ENCODE results near the gene RCAN1. TPM values are rescaled to one million over a fixed set of nuclear protein-coding genes. Genes with fewer than 3 reads are reported as not detected.
A peak's percentile ranks its signal among the peaks of the same experiment; 100 is the strongest.

RCAN1 gene
- 16.6 and 16.8 TPM in 2 replicates for total RNA-seq (2014; rRNA removed; shearing (Covaris generic))
- polyA plus RNA-seq (2015; cell fraction: cytosol; rRNA removed): 27.3 and 31.6 TPM in 2 replicates
- polyA plus RNA-seq (2015; cell fraction: nucleus; rRNA removed): 24.3 and 24.4 TPM in 2 replicates

DNA sequence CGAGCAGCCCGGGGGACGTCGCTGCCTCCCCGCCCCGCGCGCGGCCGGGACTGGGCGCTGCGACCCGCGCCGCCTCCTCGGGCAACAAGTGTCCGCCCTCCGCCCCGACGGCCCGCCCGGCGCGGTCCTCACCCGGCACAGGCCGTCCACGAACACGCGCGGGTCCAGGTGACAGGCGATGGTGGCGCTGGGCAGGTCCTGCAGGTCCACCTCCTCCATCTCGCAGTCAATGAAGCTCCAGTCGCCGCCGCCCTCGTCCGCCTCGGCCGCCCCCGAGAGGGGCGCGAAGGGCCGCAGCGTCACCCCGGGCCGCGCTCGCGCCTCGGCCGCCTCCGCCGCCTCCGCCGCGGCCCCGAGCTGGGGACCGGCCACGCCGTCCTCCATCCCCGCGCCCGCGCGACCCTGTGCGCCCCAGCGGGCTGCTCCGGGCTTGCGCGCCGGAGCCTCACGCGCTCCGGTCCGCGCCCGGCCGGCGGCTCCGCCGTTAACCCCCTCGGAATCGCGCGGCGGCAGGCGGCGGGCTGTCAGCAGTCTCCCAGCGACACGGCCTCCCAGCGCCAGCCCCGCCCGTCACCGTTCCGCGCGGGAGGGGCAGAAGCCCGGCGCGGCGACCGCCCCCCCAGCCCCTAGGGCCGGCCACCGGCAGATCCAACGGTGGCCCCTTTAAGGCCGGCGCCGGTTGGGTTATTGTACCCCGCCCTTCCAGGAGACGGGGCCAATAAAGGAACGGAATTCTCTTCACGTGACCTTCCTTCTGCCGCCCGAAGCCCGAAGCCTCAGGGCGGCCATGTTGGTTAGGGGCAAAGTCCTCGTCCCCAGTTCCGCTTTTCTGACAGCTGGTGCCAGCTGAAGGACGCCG is at the start of gene RCAN1:
RCAN1 (minus strand) TSS at position 486 of the 859 bp plus-strand sequence; CDS start at position 384, 102 bp downstream.
- DNase-seq (ENCODE audit: low read depth): peak; percentile 93

GRCh38 chr21:34661848-34662247 is 46.9 kb upstream of the RCAN1 start:
- no peak for DNase-seq (ENCODE audit: low read depth)

GRCh38 chr21:34653522-34653921 is 38.6 kb upstream of the RCAN1 start:
- DNase-seq (ENCODE audit: low read depth): no peak

- DNase-seq (ENCODE audit: low read depth): no peak
These were observed 36.7 kb upstream of the RCAN1 start for GRCh38 chr21:34651642-34652041.

- DNase-seq (ENCODE audit: low read depth): no peak
These were observed 36.0 kb upstream of the RCAN1 start for GRCh38 chr21:34650861-34651431.

GRCh38 chr21:34649400-34649799 is 34.5 kb upstream of the RCAN1 start:
- no peak for DNase-seq (ENCODE audit: low read depth)

DNA sequence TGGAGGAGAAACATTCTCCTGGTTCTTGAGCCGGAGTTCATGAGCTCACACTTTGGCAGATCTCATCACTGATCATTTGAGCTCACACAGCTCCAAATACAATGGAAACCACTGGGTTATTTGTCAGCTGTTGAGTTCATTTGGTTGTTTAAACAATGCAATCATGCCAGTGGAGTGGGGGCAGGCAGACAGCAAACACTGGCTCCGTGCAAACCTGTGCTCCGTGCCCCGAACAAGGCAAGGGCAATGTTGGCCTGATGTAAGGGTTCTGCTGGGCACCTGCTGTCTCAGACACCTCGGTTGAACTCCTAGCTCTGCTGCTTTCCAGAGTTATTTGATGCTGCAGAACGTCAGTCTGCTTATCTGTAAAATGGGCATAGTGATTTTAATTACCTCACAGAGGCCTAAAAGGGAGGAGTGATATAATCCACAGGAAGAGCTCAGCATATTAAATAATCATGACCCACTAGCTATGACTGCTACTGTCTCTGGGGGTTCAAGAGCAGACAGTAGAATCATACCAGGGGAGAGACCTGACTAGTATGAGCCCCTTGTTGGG is 33.9 kb upstream of the RCAN1 start:
- DNase-seq (ENCODE audit: low read depth): no peak

- DNase-seq (ENCODE audit: low read depth): no peak
These were observed 32.6 kb upstream of the RCAN1 start for GRCh38 chr21:34647555-34647954.

GRCh38 chr21:34644825-34645224 is 29.9 kb upstream of the RCAN1 start:
- DNase-seq (ENCODE audit: low read depth): no peak

DNA sequence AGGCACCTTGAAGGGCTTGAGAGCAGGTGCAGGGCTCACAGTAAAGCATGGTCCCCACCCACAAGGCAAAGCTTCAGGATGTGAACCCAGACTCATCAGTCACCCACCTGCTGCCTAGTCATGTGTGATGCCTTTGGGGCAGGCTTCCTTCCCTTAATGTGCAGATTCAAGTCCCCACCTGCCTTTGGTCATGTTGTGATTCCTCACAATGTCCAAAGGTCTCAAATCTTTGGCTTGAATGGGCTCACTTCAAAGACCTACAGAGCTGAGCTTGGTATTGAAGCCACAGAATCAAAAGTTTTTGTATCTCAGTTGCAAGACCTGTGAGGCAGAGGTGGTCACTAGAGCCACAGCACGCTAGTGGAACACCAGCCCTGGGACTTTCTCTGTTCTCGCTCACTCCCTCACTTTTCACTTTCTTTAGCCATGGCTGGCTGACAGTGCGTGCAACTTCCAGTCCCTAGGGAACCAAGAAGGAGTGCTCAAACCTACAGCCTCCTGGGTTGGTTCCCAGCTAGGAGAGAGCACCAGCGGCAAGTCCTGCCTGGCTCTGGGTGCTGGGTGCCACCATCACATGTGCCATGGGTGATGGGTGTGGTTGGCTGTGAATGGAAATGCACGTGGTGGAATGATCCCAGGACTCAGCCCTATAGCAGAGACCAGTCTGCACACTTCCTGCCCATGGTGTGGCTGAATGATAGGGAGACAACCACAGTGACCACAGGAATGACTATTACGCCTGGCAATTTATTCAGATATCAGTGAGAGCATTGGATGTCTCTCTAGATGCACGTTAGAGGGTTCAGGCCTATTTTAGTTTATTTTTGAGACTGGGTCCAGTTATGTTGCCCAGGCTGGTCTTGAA is 27.5 kb upstream of the RCAN1 start:
- peak; percentile 75 for DNase-seq (ENCODE audit: low read depth)

DNA sequence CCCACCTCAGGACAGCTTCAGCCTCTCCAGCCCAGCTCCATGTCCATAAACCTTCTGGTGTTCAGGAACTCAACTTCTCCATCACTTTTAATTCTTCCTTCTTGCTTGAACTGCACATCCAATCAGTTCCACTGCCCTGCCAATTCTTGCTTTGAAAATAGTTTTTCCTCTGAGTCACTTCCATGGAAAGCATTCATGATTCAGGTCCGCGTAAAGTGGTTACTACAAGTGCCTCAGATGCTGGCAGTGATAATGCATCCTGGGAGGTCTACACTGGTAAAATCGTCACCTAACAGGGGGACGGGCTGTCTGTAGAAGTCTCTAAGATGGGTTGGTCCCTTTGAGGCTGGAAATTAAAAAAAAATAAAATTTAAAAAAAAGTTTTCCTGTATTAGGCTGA is 25.9 kb upstream of the RCAN1 start:
- DNase-seq (ENCODE audit: low read depth): peak; percentile 90

DNA sequence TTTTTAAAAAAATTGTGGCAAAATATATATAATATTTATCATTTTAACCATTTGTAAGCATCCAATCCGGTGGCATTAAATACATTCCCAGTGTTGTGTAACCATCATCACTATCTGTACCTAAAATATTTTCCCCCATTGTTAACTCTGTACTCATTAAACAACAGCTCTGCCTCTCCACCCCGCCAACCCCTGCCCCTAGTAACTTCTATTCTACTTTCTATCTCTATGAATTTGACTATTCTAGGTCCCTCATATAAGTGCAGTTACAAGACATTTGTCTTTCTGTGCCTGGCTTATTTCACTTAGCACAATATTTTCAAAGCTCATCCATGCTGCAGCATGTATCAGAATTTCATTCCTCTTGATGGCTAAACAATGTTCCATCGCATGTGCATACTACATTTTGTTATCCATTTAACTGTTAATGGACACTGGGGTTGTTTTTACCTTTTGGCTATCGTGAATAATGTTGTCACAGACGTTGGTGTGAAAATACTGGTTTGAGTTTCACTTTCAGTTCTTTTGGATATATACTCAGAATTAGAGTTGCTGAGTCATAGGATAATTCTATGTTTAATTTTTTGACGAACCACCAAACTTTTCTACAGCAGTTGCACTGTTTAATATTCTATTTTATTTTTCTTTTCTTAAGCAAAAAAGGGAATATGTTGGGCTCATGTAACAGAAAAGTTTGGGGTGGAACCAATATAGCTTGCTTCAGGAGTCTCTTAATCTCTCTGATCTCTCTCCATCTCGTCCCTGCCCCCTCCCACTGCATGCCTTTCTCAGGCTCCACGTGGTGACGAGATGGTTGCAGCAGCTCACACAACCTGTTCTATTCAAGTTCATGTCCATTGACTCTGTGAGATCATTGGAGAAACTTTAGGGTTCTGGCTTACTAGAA is 25.2 kb upstream of the RCAN1 start:
- peak; percentile 33 for DNase-seq (ENCODE audit: low read depth)

GRCh38 chr21:34639250-34639649 is 24.3 kb upstream of the RCAN1 start:
- DNase-seq (ENCODE audit: low read depth): no peak

DNA sequence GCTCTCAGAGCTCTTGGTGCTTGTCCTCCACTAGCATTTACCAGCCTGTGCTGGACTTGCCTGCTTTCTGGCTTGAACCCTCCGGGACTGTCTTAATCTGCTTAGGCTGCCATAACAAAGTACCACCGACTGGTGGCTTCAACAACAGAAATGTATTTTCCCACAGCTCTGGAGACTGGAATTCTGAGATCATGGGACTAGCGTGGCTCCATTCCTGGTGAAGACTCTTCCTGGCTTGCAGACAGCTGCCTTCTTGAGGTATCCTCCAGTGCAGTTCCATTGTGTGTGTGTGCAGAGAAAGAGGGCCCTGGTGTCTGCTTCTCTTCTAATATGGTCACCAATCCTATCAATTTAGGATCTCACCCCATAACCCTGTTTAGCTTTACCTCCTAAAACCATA is 22.0 kb upstream of the RCAN1 start:
- no peak for DNase-seq (ENCODE audit: low read depth)

DNA sequence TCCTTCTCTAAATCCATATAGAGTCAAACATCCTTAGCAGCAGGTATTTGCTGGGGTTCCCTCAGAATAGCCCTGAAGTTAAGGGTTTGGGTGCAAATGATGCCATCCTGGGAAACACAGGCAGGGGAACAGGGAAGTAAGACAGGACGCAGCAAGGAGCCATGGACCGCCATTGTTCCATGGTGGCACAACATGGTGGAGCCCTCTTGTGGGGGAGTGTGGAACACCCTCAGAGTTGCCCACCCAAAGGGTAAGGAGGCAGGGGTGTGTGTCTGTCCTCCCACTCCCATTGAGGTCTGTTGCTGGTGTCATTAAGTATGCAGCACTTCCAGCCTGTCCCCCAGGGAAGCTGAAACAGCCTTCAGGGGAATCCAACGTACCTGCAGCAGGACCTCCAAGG is 20.4 kb upstream of the RCAN1 start:
- no peak for DNase-seq (ENCODE audit: low read depth)

DNA sequence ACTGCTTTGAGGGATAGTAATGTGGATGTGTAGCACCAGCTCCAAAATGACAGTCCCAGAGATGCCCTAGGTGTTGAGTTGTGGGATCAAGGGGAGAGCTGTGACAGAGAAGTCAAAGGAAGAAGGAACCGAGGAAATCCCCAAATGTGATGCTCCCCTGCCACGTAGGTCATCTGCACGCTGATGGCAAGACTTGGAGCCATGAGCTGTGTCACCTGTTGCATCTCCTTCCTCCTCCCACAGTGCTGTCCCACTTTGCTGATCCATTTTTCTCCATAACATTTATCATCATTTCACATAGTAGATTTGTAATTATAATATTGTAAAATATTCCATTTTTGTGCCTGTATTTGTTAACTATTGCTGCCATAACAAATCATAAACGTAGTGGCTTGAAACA is 17.6 kb upstream of the RCAN1 start:
- no peak for DNase-seq (ENCODE audit: low read depth)

- peak; percentile 41 for DNase-seq (ENCODE audit: low read depth)
These were observed 15.7 kb upstream of the RCAN1 start for GRCh38 chr21:34630536-34631143.

DNA sequence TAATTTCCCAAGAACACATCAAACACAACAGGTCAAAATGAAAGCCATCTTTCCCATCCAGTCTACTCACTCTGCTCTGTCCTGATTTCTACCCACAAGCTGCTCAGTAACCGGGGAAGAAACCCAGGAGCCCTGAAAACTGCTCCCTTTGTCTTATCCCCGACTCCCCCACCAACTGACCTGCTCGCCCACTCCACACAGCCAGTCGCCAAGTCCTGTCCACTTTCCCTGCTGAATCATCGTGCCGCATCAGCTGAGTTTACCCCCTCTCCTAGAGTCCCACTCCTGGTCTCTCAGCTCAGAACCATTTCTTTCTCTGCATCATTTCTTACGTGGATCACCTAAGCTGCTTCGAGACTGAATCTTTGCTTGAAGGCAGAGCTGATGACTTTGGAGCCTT is 11.2 kb upstream of the RCAN1 start:
- no peak for DNase-seq (ENCODE audit: low read depth)

DNA sequence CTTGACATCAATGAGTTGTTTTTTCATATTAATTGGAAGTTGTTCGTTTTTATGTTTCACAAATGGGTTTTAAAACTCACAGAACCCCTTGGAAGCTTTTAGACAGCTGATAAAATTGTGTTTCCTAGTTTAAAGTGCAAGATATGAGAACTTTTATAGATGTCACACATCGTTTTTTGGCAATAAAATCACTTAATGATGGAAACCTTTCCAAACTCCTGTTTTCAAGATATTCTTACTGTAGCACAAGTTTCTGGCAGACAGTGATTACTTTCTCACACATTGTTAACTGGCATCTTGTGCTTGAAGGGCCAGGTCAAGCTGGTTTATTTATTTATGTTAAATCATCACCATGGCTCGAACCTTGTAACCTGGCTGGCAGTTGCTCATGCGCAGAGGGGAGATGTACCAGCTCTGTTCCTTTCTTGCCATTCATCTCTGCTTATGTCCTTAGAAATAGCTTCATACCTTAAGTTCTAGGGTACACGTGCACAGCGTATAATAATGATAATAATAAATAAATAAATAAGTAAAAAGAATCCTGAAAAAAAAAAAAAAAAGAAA is 10.2 kb upstream of the RCAN1 start:
- DNase-seq (ENCODE audit: low read depth): no peak

GRCh38 chr21:34623516-34623915 is 8.6 kb upstream of the RCAN1 start:
- DNase-seq (ENCODE audit: low read depth): no peak
